Erythroblast (primary cell): ENCODE results near the gene ISG15.

ENCODE experiments used
- DNase-seq, 2 experiments: peaks; one replicate each; lab custom pipeline; 2025; lab: John Stamatoyannopoulos, UW
- GATA1 ChIP-seq: IDR thresholded peaks from 2 replicates; pipeline ENCODE4 v1.6.1; 2011; ENCODE audit warnings: low read depth, mild to moderate bottlenecking, control low read depth, low read length, moderate library complexity
- POLR2A ChIP-seq: IDR thresholded peaks from 2 replicates; pipeline ENCODE4 v1.6.1; 2011; ENCODE audit warnings: mild to moderate bottlenecking, low read length

ISG15 gene

GRCh38 chr1:1013105-1013921 is at the start of gene ISG15:
TSS of gene ISG15 (plus strand) at chr1:1013497. CDS start at chr1:1013574, 77 bp downstream.
- peak; percentile 87 to 91 for DNase-seq

GRCh38 chr1:963746-964525 is 49.4 kb upstream of the ISG15 start:
- TF ChIP-seq GATA1 (no peak), POLR2A (no peak)
- no peak for DNase-seq

More at GRCh38 chr1:1013105-1013921, at the start of gene ISG15:
- TF ChIP-seq GATA1 (no peak), POLR2A (peak; percentile 64)

- DNase-seq, result no peak
- no peak for TF ChIP-seq GATA1
- no peak for TF ChIP-seq POLR2A
Measured at GRCh38 chr1:964691-965525, 48.4 kb upstream of the ISG15 start.

GRCh38 chr1:965526-966134 is 47.7 kb upstream of the ISG15 start:
- TF ChIP-seq POLR2A, result no peak
- TF ChIP-seq GATA1, result no peak
- no peak for DNase-seq

GRCh38 chr1:966135-966703 is 47.1 kb upstream of the ISG15 start, which contains the start of gene PLEKHN1:
TSS of gene PLEKHN1 (plus strand) at chr1:966482. CDS start at chr1:966532, 50 bp downstream.
- no peak for TF ChIP-seq POLR2A
- no peak for TF ChIP-seq GATA1
- no peak for DNase-seq

GRCh38 chr1:966704-967300 is 46.5 kb upstream of the ISG15 start:
- peak; percentile 41 to 68 for DNase-seq

GRCh38 chr1:967466-968343 is 45.6 kb upstream of the ISG15 start:
- DNase-seq, result no peak
- TF ChIP-seq POLR2A (no peak), GATA1 (no peak)

More at GRCh38 chr1:966704-967300, 46.5 kb upstream of the ISG15 start:
- TF ChIP-seq GATA1, result no peak

GRCh38 chr1:969260-969855 is 43.9 kb upstream of the ISG15 start:
- DNase-seq, result no peak
- TF ChIP-seq POLR2A, result no peak
- TF ChIP-seq GATA1, result no peak

GRCh38 chr1:970242-970972 is 42.9 kb upstream of the ISG15 start:
- no peak for DNase-seq

GRCh38 chr1:970973-971730 is 42.1 kb upstream of the ISG15 start:
- TF ChIP-seq GATA1 (no peak), POLR2A (no peak)
- no peak for DNase-seq

More at GRCh38 chr1:970242-970972, 42.9 kb upstream of the ISG15 start:
- TF ChIP-seq GATA1 (no peak), POLR2A (no peak)
